Measurements from ENCODE around the gene TOMT.

- TF ChIP-seq ZNF274 (IDR thresholded peaks at IDR 0.05; ENCODE audit: low read depth, low read length): no peak
- no peak for TF ChIP-seq YY1 (IDR thresholded peaks at IDR 0.05; ENCODE audit: insufficient read depth, insufficient read length)
- TF ChIP-seq SUZ12 (IDR thresholded peaks at IDR 0.05; ENCODE audit: extremely low read depth, insufficient read depth, insufficient read length): no peak
Observed at GRCh38 chr11:72100009-72100408, 5.7 kb upstream of the TOMT start.

Measured in NT2/D1 (cell line).